GM19468 (cell line): ENCODE results near the gene COMMD1.

ENCODE experiments used
- ATAC-seq: cut with Tn5 transposase; IDR thresholded peaks from one replicate; pipeline ENCODE4 v1.9.1; 2021; ENCODE audit warnings: mild to moderate bottlenecking, moderate library complexity, moderate number of reproducible peaks; ENCODE audit not compliant: unreplicated experiment; ENCODE audit errors: extremely low read depth

COMMD1 gene

GRCh38 chr2:62055724-62056336, 150.4 kb downstream of the COMMD1 start:
- ATAC-seq = no peak

- ATAC-seq = no peak
These were observed 150.9 kb downstream of the COMMD1 start for GRCh38 chr2:62056341-62056740.

GRCh38 chr2:62065243-62065642, 159.8 kb downstream of the COMMD1 start:
- ATAC-seq = no peak

GRCh38 chr2:62071126-62071598, 165.7 kb downstream of the COMMD1 start:
- no peak for ATAC-seq

GRCh38 chr2:62071760-62072680, 166.5 kb downstream of the COMMD1 start:
- no peak for ATAC-seq

- ATAC-seq = no peak
These were observed 168.8 kb downstream of the COMMD1 start for GRCh38 chr2:62074233-62074632.

GRCh38 chr2:62076980-62077638, 171.6 kb downstream of the COMMD1 start:
- ATAC-seq = no peak

GRCh38 chr2:62084801-62085200, 179.3 kb downstream of the COMMD1 start:
- no peak for ATAC-seq

- no peak for ATAC-seq
These were observed 184.2 kb downstream of the COMMD1 start for GRCh38 chr2:62089658-62090057.

- ATAC-seq = no peak
These were observed 186.0 kb downstream of the COMMD1 start for GRCh38 chr2:62091471-62091870.

- ATAC-seq = no peak
These were observed 193.6 kb downstream of the COMMD1 start for GRCh38 chr2:62099050-62099449.

GRCh38 chr2:62099523-62100175, 194.2 kb downstream of the COMMD1 start:
- peak; percentile 86 for ATAC-seq

- ATAC-seq = no peak
These were observed 196.4 kb downstream of the COMMD1 start for GRCh38 chr2:62101886-62102285.

GRCh38 chr2:62102402-62102920, 197.0 kb downstream of the COMMD1 start:
- no peak for ATAC-seq

GRCh38 chr2:62109554-62109953, 204.1 kb downstream of the COMMD1 start:
- ATAC-seq = no peak

GRCh38 chr2:62110415-62111025, 205.0 kb downstream of the COMMD1 start:
- no peak for ATAC-seq

- ATAC-seq = no peak
These were observed 206.7 kb downstream of the COMMD1 start for GRCh38 chr2:62112179-62112578.

GRCh38 chr2:62114564-62114963, 209.1 kb downstream of the COMMD1 start:
- ATAC-seq = no peak

GRCh38 chr2:62116983-62117382, 211.5 kb downstream of the COMMD1 start:
- ATAC-seq = no peak

- ATAC-seq = no peak
These were observed 212.7 kb downstream of the COMMD1 start for GRCh38 chr2:62118160-62118559.
